HG03558 (cell line): ENCODE results near the gene MESP1.

ENCODE experiments used
- ATAC-seq: cut with Tn5 transposase; IDR thresholded peaks from one replicate; pipeline ENCODE4 v1.9.1; 2021; ENCODE audit warnings: moderate number of reproducible peaks; ENCODE audit not compliant: unreplicated experiment; ENCODE audit errors: extremely low read depth

Gene MESP1

DNA sequence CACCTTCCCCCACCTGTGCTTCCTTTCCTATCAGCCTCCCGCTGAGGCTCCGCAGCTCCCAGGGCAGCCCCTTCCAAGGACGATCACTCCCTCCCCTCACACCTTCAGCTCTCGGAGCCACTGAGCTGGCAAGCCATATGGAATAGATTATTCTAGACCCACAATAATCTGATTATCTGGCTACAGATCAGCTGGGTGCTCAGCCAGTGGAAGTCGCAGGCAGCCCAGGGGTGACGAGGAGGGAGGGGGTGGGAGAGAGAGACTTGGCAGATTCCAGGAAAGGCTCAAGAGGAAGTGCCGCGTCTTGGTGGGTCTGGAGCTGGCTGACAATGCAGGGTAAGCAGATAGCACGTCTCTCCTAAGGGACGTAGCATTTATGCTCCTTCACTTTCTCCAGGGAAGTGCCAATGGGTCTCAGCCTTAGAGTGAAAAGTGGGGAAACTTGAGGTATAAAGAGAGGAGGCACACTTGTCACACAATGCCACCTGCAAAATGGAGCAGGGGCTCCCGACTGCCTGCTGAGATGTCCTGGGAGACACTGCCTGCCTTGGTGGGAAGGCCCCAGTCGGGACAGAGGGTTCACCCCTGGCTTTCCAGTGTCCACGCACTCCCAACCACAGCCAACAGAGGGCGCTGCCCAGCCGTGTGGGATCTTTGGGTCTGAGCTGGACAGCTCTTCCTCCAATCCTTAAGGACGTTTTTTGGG lies 9.4 kb upstream of the MESP1 start:
- no peak for ATAC-seq

GRCh38 chr15:89759835-89760234 lies 8.8 kb upstream of the MESP1 start:
- no peak for ATAC-seq

DNA sequence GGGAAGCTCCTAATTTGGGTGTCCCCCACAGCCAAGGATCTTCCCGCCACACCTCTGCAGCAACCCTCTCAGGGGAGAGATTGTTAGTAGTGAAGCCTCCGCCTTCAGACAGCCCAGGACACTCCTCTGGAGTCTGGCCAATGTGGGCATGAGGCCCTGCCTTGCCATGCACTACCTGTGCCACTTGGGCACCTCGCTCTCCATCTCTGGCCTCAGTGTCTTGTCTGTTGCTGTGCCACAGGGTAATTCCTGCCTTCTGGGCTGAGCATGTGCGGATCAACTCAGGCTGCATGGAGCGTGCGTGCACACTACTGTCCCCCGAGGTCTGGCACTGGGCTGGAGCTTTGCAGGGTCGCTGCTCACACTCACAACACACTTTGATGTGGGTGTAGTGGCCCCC lies 7.9 kb upstream of the MESP1 start:
- no peak for ATAC-seq

- ATAC-seq: no peak
Observed at GRCh38 chr15:89758283-89758682, 7.2 kb upstream of the MESP1 start.

DNA sequence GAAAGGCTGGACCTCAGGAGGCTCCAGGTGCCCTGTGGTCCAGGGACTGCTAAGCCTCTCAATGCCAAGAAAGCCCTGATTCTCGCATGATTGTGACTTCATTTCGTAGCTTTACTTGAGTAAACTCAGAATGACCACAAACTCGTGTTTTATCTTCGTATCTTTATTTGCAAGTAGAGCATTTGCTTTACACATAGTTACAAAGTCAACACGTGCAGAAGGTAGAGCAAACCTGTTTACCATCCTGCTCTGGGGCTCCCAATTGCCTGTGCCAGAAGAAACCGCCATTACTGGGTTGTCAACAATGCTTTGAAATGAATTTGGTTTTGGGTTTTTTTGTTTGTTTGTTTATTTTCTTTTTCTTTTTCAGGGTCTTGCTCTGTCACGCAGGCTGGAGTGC lies 5.8 kb upstream of the MESP1 start:
- ATAC-seq: no peak

DNA sequence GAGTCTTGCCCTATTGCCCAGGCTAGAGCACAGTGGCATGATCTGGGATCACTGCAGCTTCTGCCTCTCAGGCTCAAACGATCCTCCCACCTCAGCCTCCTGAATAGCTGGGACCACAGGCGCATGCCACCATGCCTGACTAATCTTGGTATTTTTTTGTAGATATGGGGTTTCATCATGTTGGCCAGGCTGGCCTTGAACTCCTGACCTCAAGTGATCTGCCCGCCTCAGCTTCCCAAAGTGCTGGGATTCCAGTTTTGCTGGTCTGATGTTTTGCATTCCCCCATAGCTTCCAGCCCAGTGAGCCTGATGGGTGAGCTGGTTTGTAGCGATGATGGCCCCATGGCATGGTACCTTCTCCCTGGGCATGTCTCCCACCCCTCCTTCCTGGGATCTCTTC lies 4.7 kb upstream of the MESP1 start:
- no peak for ATAC-seq

- ATAC-seq: no peak
Observed at GRCh38 chr15:89754361-89755154, 3.5 kb upstream of the MESP1 start.

- ATAC-seq: no peak
Observed at GRCh38 chr15:89753855-89754254, 2.8 kb upstream of the MESP1 start.

DNA sequence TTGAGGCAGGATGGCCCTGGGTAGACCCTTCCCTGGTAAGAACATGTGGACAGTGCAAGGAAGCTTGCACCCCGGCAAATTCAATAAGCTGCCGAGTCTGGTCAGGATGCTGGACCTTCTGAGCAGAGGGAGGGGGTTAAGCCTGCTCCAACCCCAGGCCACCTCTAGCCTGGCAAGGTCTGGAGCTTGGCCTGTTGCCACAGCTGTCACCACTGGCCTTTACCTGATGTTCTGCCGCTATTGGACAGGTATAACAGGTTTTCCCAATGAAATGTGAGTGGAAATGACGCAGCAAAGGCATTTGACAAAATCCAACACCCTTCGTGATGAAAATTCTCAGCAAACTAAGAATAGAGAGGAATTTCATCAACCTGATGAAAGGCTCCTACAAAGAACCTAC lies 699 bp upstream of the MESP1 start:
- ATAC-seq: no peak

- ATAC-seq: no peak
Observed at GRCh38 chr15:89749951-89750559, 994 bp downstream of the MESP1 start.

- no peak for ATAC-seq
Observed at GRCh38 chr15:89749526-89749925, 1.5 kb downstream of the MESP1 start.

- ATAC-seq: no peak
Observed at GRCh38 chr15:89749054-89749453, 2.0 kb downstream of the MESP1 start.

DNA sequence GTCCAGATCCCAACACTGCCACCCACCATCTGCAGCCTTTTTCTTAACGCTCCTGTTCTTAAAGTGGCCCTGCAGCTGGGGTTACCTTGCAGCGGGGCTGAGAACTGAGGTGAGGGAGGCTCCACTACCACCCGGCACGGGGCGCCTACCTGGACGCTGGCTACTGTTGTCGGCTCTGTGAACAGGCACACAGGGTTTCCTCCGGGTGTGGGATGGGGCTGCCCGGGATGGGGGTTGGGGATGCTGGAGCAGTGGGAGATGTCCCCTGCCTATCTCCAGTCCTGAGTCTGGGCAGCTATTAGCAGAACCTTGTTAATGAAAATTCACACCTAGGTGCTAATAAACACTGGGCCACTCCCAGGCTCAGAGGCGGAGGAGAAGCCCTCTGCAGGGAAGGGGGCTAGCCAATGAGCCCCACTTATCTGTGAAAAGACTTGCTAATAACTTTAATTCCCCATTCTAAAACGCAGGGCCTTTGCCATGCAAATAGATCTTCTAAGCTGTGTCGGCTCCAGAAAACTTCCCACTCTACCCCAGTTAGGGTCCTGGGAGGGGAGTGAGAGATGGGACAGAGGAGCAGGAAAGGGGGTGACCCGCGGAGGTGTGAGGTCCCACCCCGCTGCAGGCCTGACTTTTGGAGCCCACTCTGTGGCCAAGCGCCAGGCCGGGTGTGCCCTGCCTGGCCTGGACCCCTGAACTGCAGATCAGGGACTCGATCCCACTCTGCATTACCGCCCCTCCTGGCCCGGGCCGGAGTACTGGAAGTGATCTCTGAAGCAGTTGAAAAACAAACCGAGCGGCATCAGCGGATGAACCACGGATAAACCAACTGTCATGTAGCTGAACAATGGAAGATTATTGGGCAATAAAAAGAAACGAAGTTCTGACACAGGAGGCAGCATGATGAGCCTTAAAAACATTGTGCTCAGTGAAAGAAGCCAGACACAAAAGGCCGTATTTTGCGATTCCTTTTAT lies 3.1 kb downstream of the MESP1 start:
- no peak for ATAC-seq

- no peak for ATAC-seq
Observed at GRCh38 chr15:89746386-89746780, 4.7 kb downstream of the MESP1 start.

- no peak for ATAC-seq
Observed at GRCh38 chr15:89745768-89746167, 5.3 kb downstream of the MESP1 start.

- no peak for ATAC-seq
Observed at GRCh38 chr15:89745131-89745530, 5.9 kb downstream of the MESP1 start.

GRCh38 chr15:89743594-89743993 lies 7.5 kb downstream of the MESP1 start:
- ATAC-seq: no peak

- no peak for ATAC-seq
Observed at GRCh38 chr15:89743011-89743410, 8.0 kb downstream of the MESP1 start.

DNA sequence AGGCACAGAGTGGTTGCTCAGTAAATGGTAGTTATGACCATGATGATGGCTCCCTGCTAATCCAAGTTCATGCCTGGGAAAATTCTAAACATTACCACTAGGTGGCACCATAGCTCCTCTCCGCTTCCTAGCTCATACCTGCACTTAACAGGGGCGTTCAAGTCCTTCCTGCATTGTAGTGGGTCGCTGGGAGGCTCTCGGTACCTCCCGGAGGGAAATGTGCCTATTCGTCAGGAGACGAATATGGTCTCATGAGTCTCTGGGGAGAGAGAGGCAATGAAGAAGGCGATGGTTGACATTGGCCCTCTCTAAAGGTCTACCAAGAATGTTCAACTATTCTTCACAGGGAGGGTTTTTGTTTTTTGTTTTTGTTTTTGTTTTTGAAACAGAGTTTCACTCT lies 10.9 kb downstream of the MESP1 start:
- ATAC-seq: no peak

DNA sequence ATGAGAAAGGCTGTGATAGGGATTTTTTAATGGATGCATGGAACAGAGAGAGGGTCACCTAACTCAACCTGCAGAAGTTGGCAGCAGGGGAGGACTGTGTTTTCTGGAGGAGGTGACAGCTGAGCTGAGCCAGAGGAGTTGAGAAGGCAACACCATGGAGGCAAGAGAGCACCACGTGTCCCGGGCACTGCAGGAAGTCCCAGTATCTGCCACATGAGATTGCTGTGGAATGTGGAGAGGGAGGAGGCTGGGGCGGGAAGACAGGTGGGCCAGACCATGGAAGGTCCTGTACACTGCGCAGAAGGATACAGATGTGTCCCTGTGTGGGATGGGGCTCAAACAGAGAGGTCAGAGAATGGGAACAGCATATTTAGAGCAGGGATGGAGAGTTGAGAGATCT lies 15.3 kb downstream of the MESP1 start:
- no peak for ATAC-seq
